Measurements from ENCODE around the gene MIER2. TPM values are rescaled to one million over a fixed set of nuclear protein-coding genes. Genes with fewer than 3 reads are reported as not detected.

The MIER2 gene
- total and polyA plus RNA-seq, 10 donors = 19.2 to 66.5 (median 30.7) TPM

DNA sequence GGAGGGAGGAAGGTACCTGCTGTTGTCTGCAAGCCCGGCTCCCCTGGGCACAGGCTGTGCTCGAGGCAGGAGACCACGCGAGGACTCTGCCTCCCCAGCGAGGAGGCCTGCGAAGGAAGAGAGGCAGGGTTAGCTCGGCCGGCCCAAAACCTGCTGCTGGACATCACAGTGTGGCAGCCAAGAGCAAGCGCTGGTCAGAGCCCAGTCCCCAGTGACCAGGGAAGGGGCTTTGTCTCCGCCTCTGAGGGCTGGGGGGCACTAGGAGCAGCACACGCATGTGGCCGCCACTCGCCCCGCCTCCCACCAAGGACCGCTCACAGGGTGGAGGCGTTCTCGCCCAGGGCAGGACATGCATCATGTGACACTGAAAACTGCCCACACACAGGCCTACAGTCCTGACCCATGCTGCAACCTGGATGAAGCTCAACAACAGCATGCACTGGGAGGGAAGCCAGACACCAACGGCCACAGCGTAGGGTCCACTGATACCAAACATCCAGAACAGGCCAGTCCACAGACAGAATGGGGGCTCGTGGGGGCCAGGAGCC is 8.5 kb downstream of the MIER2 start:
- TF ChIP-seq POLR2AphosphoS5 (IDR thresholded peaks at IDR 0.05) (no peak), CTCF (IDR thresholded peaks at IDR 0.05 in 8 of 11, conservative IDR thresholded peaks at IDR 0.05 in 3 of 11) (no peak), POLR2A (IDR thresholded peaks at IDR 0.05) (no peak)
- intact Hi-C loops (cut with DNase I; ENCODE audit: low total_unique reads) = no loop called here
- Histone ChIP-seq H3K27ac (no peak overlapping the region), H3K4me1 (peaks cover 6 to 35% (median 28%) of the 10 kb centered on the region in 6 donors), H3K9me3 (peaks cover 0 to 5% (median under 1%) of the 10 kb centered on the region in 8 donors), H3K27me3 (replicated peaks in 1 of 7) (no peaks in the 10 kb centered on the region), H3K4me3 (no peak overlapping the region), H3K36me3 (peaks cover under 1 to 45% (median 21%) of the 10 kb centered on the region in 6 donors)
- WGBS, 5 donors = 89 to 94% (median 92%) methylated on average over 11 to 20 of the region's 20 CpGs
- no peak for DNase-seq

DNA sequence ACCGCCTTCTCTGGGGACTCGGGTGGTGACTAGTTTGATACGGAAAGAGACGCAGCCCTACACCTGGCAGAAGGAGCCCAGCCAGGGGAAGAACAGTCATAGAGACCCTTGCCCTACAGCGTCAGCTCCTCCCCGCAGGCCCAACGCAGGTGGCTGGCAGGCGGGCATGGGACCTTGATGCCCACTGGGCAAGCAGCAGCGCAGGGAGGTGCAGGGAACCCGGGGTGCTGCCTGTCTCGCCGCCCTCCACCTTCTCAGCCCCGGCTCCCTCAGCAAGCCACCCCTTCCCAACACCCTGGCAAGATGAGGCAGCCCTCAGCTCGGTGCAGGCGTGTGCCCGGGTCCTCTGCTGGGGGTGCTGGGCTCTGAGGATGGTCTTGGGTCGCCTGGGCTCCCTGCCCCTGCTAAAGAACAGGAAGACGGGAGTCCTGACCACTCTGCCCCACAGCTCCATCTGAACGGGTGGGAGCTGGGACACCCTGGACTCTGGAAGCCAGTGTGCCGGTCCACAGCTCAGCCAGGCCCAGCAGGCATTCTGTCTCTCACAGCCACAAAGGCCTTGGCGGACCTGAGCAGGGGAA is 9.0 kb downstream of the MIER2 start:
- intact Hi-C loops (cut with DNase I; ENCODE audit: low total_unique reads) = no loop called here
- no peak overlapping the region for H3K4me3 ChIP-seq
- TF ChIP-seq CTCF (IDR thresholded peaks at IDR 0.05 in 8 of 11, conservative IDR thresholded peaks at IDR 0.05 in 3 of 11) (no peak), POLR2AphosphoS5 (IDR thresholded peaks at IDR 0.05) (no peak), POLR2A (IDR thresholded peaks at IDR 0.05) (no peak)
- H3K27me3 ChIP-seq (replicated peaks in 1 of 7) = no peaks in the 10 kb centered on the region
- 92 to 96% (median 93%) methylated on average over 9 to 21 of the region's 21 CpGs for WGBS, 5 donors
- peaks cover 0 to 10% (median 5%) of the 10 kb centered on the region in 8 donors for H3K9me3 ChIP-seq
- H3K4me1 ChIP-seq = peaks cover 3 to 30% (median 22%) of the 10 kb centered on the region in 6 donors
- no peak overlapping the region for H3K27ac ChIP-seq
- no peak for DNase-seq
- peaks cover 6 to 46% (median 27%) of the 10 kb centered on the region in 6 donors for H3K36me3 ChIP-seq

- Histone ChIP-seq H3K27me3 (replicated peaks in 1 of 7) (no peaks in the 10 kb centered on the region), H3K27ac (no peak overlapping the region), H3K4me1 (peaks cover 0 to 25% (median 17%) of the 10 kb centered on the region in 6 donors), H3K4me3 (no peak overlapping the region), H3K9me3 (peaks cover 0 to 15% (median 10%) of the 10 kb centered on the region in 8 donors), H3K36me3 (peaks cover 6 to 52% (median 32%) of the 10 kb centered on the region in 6 donors)
- 83 to 97% (median 94%) methylated on average over 8 to 9 of the region's 9 CpGs for WGBS, 5 donors
- DNase-seq = no peak
- TF ChIP-seq POLR2AphosphoS5 (IDR thresholded peaks at IDR 0.05) = no peak
- TF ChIP-seq CTCF (IDR thresholded peaks at IDR 0.05 in 8 of 11, conservative IDR thresholded peaks at IDR 0.05 in 3 of 11) = no peak
- TF ChIP-seq POLR2A (IDR thresholded peaks at IDR 0.05) = no peak
- intact Hi-C loops (cut with DNase I; ENCODE audit: low total_unique reads) = no loop called here
Observed at GRCh38 chr19:335072-335471, 9.5 kb downstream of the MIER2 start.

GRCh38 chr19:334296-335071 is 10.1 kb downstream of the MIER2 start:
- peaks cover 0 to 19% (median 12%) of the 10 kb centered on the region in 6 donors for H3K4me1 ChIP-seq
- no peak for DNase-seq
- no peaks in the 10 kb centered on the region for H3K27me3 ChIP-seq (replicated peaks in 1 of 7)
- H3K36me3 ChIP-seq = peaks cover 7 to 57% (median 37%) of the 10 kb centered on the region in 6 donors
- TF ChIP-seq POLR2AphosphoS5 (IDR thresholded peaks at IDR 0.05) = no peak
- no peak for TF ChIP-seq CTCF (IDR thresholded peaks at IDR 0.05 in 8 of 11, conservative IDR thresholded peaks at IDR 0.05 in 3 of 11)
- no peak for TF ChIP-seq POLR2A (IDR thresholded peaks at IDR 0.05)
- H3K4me3 ChIP-seq = no peak overlapping the region
- H3K9me3 ChIP-seq = peaks cover 0 to 19% (median 10%) of the 10 kb centered on the region in 8 donors
- H3K27ac ChIP-seq = no peak overlapping the region
- intact Hi-C loops (cut with DNase I; ENCODE audit: low total_unique reads) = no loop called here
- 95 to 98% (median 95%) methylated on average over 14 to 19 of the region's 19 CpGs for WGBS, 5 donors
